Smooth muscle cell (in vitro differentiated cells): ENCODE measurements around the gene PIK3C2G. TPM values are rescaled to one million over a fixed set of nuclear protein-coding genes. Genes with fewer than 3 reads are reported as not detected.

Source experiments
- DNase-seq: peaks from one replicate; lab custom pipeline; 2025; ENCODE audit not compliant: unreplicated experiment; lab: John Stamatoyannopoulos, UW
- H2AFZ ChIP-seq: fragments of 200-600 bp; sonication (generic); 2 replicates; pipeline ENCODE4 v1.6.0; 2016; ENCODE audit warnings: antibody characterized with exemption, low read depth, mild to moderate bottlenecking
- H3F3A ChIP-seq: fragments of 200-600 bp; sonication (generic); 2 replicates; pipeline ENCODE4 v1.6.0; 2017; ENCODE audit warnings: antibody characterized with exemption, low read depth
- H3K27ac ChIP-seq: fragments of 200-600 bp; sonication (generic); 2 replicates; pipeline ENCODE4 v1.5.1; 2016; ENCODE audit warnings: low read depth, mild to moderate bottlenecking
- H3K27me3 ChIP-seq: fragments of 200-600 bp; sonication (generic); 2 replicates; pipeline ENCODE4 v1.6.1; 2016; ENCODE audit warnings: low read depth, mild to moderate bottlenecking
- H3K36me3 ChIP-seq: fragments of 200-600 bp; sonication (generic); 2 replicates; pipeline ENCODE4 v1.5.1; 2016; ENCODE audit warnings: low read depth
- H3K4me1 ChIP-seq: fragments of 200-600 bp; sonication (generic); 2 replicates; pipeline ENCODE4 v1.5.1; 2016; ENCODE audit warnings: low read depth
- H3K4me2 ChIP-seq: fragments of 200-600 bp; sonication (generic); 2 replicates; pipeline ENCODE4 v1.6.0; 2016; ENCODE audit warnings: mild to moderate bottlenecking
- H3K4me3 ChIP-seq: fragments of 200-600 bp; sonication (generic); 2 replicates; pipeline ENCODE4 v1.5.1; 2016; ENCODE audit warnings: mild to moderate bottlenecking
- H3K79me2 ChIP-seq: fragments of 200-600 bp; sonication (generic); 2 replicates; pipeline ENCODE4 v1.6.0; 2016; ENCODE audit warnings: low read depth, mild to moderate bottlenecking
- H3K9ac ChIP-seq: fragments of 200-600 bp; sonication (generic); 2 replicates; pipeline ENCODE4 v1.6.0; 2016; ENCODE audit warnings: low read depth
- H3K9me3 ChIP-seq: fragments of 200-600 bp; sonication (generic); replicated peaks from 2 replicates; pipeline ENCODE4 v1.5.1; 2016; ENCODE audit warnings: low read depth
- H4K20me1 ChIP-seq: fragments of 200-600 bp; sonication (generic); 2 replicates; pipeline ENCODE4 v1.6.0; 2016; ENCODE audit warnings: low read depth
- CTCF ChIP-seq: fragments of 200-600 bp; sonication (generic); IDR thresholded peaks from 2 replicates; pipeline ENCODE4 v1.5.1; 2017; ENCODE audit warnings: borderline replicate concordance, mild to moderate bottlenecking, antibody characterized with exemption; ENCODE audit not compliant: insufficient read depth, poor library complexity, severe bottlenecking
- WGBS: methylation state at CpG from one replicate; pipeline ENCODE4 v1.1.7; 2016; ENCODE audit warnings: low lambda C conversion rate; 5-methylcytosine and 5-hydroxymethylcytosine counted together
- polyA plus RNA-seq: library from polyadenylated mRNA; unstranded; fragments of >200 nt; fragmentation: Nextera tagmentation; extraction: Ambion mirVana; gene quantifications from 2 replicates; pipeline ENCODE4 v1.2.1, GENCODE V29; 2016
- total RNA-seq: library from RNA; depleted of rRNA; stranded (reverse); fragments of >200 nt; gene quantifications from 2 replicates; pipeline ENCODE4 v1.2.3, GENCODE V29; 2014

Gene PIK3C2G
- total and polyA plus RNA-seq, 2 experiments from 2014 or later = 0.63 TPM; not detected in 1

DNA sequence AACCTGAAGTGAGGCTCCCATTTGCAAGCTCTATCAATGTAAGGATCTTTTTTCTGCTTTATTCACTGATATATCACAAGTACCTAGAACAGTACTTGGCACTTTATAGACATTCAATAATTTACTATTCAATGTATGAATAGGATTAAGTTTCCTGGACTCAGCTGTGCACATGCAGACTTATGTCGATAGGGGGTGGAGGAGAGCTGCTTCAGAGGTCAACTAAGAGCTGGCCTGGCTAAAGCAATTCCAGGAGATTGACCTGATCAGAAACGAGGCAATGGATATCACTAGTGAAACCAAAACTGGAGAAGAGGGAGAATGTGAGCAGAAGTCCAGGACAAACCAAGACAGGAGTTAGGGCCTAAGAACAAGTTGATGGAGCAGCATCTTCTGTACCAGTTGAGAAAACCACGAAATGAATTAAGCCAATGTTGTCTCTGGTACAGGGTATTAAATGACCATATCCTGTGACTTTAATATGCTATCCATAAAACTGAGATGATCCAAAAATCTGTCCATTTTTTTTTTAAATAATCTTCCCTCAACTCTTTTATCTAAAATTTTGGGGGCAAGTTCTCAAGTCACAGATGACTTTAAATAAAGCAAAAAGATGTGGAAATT lies 169.2 kb downstream of the PIK3C2G start:
- H3K36me3 ChIP-seq = no peaks in the 10 kb centered on the region

DNA sequence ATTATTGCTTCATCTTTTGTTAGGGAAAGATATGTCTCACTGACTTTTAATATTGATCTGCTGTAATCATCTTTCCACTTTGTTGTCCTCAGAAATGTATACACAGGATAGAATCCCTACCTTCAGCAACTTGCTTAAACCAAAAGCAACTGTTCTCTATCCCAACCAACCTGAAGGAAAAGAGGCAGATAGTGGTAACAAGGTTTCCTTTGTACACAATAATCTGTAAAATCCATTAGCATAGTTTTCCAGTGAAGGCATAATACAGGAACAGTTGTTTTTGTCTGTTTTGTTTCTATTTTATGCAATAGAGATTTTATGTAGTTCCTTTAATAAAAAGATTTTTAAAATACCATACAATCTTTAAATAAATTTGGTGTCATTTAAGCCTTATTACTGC lies 170.5 kb downstream of the PIK3C2G start:
- Histone ChIP-seq H3F3A (no peaks in the 10 kb centered on the region), H3K4me2 (no peak overlapping the region), H3K9me3 (no peaks in the 10 kb centered on the region), H3K4me3 (no peak overlapping the region), H3K4me1 (peaks cover 4% of the 10 kb centered on the region), H2AFZ (no peak overlapping the region), H4K20me1 (no peaks in the 10 kb centered on the region), H3K27ac (no peak overlapping the region), H3K9ac (no peak overlapping the region), H3K36me3 (no peaks in the 10 kb centered on the region), H3K79me2 (no peaks in the 10 kb centered on the region), H3K27me3 (no peaks in the 10 kb centered on the region)
- no peak for DNase-seq
- no peak for TF ChIP-seq CTCF

More for the DNA sequence above, 169.2 kb downstream of the PIK3C2G start:
- Histone ChIP-seq H3K4me2 (no peak overlapping the region), H3K4me3 (no peak overlapping the region), H3K9me3 (no peaks in the 10 kb centered on the region), H3K4me1 (peaks cover 4% of the 10 kb centered on the region), H3F3A (no peaks in the 10 kb centered on the region), H3K79me2 (no peaks in the 10 kb centered on the region), H4K20me1 (no peaks in the 10 kb centered on the region), H3K27me3 (no peaks in the 10 kb centered on the region), H3K9ac (no peak overlapping the region), H2AFZ (no peak overlapping the region), H3K27ac (no peak overlapping the region)
- peak; percentile 87 for TF ChIP-seq CTCF
- DNase-seq = no peak
- WGBS = 33% methylated on average over 3 of the region's 3 CpGs

GRCh38 chr12:18432206-18432605 lies 170.9 kb downstream of the PIK3C2G start:
- DNase-seq = no peak
- no peak for TF ChIP-seq CTCF
- no peak overlapping the region for H3K27ac ChIP-seq

DNA sequence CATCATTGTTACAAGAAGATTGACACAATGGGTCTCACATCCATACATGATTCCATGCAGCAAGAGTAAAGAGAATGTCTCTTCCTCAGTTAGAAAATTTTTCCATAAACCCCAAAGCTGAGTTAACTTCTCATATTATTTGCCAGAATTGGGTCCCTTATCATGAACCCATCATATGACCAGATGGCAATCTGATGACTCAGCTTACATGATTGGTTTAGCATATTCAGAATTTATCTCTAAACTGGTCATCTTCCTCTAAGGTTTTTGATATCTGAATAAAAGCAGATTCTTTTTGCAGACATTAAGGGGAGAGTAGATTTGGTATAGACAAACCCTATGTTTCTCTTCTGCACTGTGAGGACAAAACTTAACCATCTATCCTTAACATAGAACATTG lies 174.9 kb downstream of the PIK3C2G start:
- Histone ChIP-seq H2AFZ (no peak overlapping the region), H3F3A (no peaks in the 10 kb centered on the region), H3K79me2 (no peaks in the 10 kb centered on the region), H3K4me1 (peaks cover under 1% of the 10 kb centered on the region), H3K36me3 (no peaks in the 10 kb centered on the region), H3K4me3 (no peak overlapping the region), H3K4me2 (no peak overlapping the region), H3K27ac (no peak overlapping the region), H3K9ac (no peak overlapping the region), H3K9me3 (no peaks in the 10 kb centered on the region), H4K20me1 (no peaks in the 10 kb centered on the region), H3K27me3 (no peaks in the 10 kb centered on the region)
- no peak for DNase-seq
- no peak for TF ChIP-seq CTCF

More at GRCh38 chr12:18432206-18432605, 170.9 kb downstream of the PIK3C2G start:
- Histone ChIP-seq H4K20me1 (no peaks in the 10 kb centered on the region), H3K4me3 (no peak overlapping the region), H3K36me3 (no peaks in the 10 kb centered on the region), H3F3A (no peaks in the 10 kb centered on the region), H3K27me3 (no peaks in the 10 kb centered on the region), H3K9ac (no peak overlapping the region), H3K4me2 (no peak overlapping the region), H2AFZ (no peak overlapping the region), H3K4me1 (peaks cover 4% of the 10 kb centered on the region), H3K79me2 (no peaks in the 10 kb centered on the region), H3K9me3 (no peaks in the 10 kb centered on the region)
